K562 (cell line): Measurements from ENCODE around the gene NACA2.

ENCODE experiments used
- ETV6 ChIP-seq, 3 experiments: fragments of 150-350 bp in 1 of 3; sonication (generic) in 1 of 3; formaldehyde crosslinking in 1 of 3; IDR thresholded peaks; 2 replicates each; pipeline versions ENCODE4 v1.6.1 to v1.8.0; 2014 to 2022; ENCODE audit warnings: borderline replicate concordance in 2 of 3, low read depth in 2 of 3, antibody characterized with exemption in 1 of 3, low read length in 1 of 3, mild to moderate bottlenecking in 1 of 3, missing genetic modification reagents in 1 of 3
- EZH2 ChIP-seq: IDR thresholded peaks from 2 replicates; pipeline ENCODE4 v1.6.1; 2012; ENCODE audit warnings: low read depth, mild to moderate bottlenecking, inconsistent platforms, low read length, borderline replicate concordance
- FOS ChIP-seq: IDR thresholded peaks from 3 replicates; pipeline ENCODE4 v1.6.1; 2011; ENCODE audit not compliant: insufficient read length; ENCODE audit errors: extremely low read depth
- ZNF311 ChIP-seq: fragments of 250-450 bp; sonication (Bioruptor Pico); IDR thresholded peaks from 2 replicates; pipeline ENCODE4 v1.4.0; 2020; ENCODE audit warnings: mild to moderate bottlenecking, moderate library complexity

DNA sequence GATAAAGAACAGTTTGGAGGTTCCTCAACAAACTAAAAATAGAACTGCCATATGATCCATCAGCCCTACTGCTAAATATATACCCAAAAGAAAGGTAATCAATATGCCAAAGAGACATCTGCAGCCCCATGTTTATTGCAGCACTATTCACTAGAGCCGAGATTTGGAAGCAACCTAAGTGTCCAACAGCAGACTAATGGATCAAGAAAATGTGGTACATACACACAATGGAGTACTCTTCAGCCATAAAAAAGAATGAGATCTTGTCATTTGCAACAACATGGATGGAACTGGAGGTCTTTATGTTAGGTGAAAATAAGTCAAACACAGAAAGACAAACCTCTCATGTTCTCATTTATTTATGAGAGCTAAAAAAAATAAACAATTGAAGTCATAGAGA lies 48.8 kb upstream of the NACA2 start:
- TF ChIP-seq ZNF311 (CRISPR knock-in tag), result no peak
- TF ChIP-seq ETV6 (IDR thresholded peaks at IDR 0.05; ENCODE audit: borderline replicate concordance in 1 of 2, low read depth in 2 of 2, low read length in 1 of 2), result no peak
- no peak for TF ChIP-seq ETV6 (CRISPR knock-in tag; IDR thresholded peaks at IDR 0.05; ENCODE audit: borderline replicate concordance)
- TF ChIP-seq FOS, result no peak
- TF ChIP-seq EZH2, result no peak
